ENCODE results near the gene INPP5K.

Gene INPP5K

GRCh38 chr17:1495265-1495989, 21.0 kb downstream of the INPP5K start:
- no peak overlapping the region for H3K4me3 ChIP-seq (ENCODE audit: low read depth, low read length)
- TF ChIP-seq MAX (IDR thresholded peaks at IDR 0.05; ENCODE audit: low read depth, low read length) (no peak), POLR2A (IDR thresholded peaks at IDR 0.05; ENCODE audit: extremely low read depth, insufficient read length) (no peak), CTCF (IDR thresholded peaks at IDR 0.05; ENCODE audit: low read depth, low read length) (no peak), MYC (IDR thresholded peaks at IDR 0.05; ENCODE audit: low read depth, low read length) (no peak)
- DNase-seq (ENCODE audit: low read depth), result no peak

- no peak for DNase-seq (ENCODE audit: low read depth)
- TF ChIP-seq POLR2A (IDR thresholded peaks at IDR 0.05; ENCODE audit: extremely low read depth, insufficient read length), result no peak
- TF ChIP-seq MYC (IDR thresholded peaks at IDR 0.05; ENCODE audit: low read depth, low read length), result no peak
- TF ChIP-seq CTCF (IDR thresholded peaks at IDR 0.05; ENCODE audit: low read depth, low read length), result no peak
- no peak for TF ChIP-seq MAX (IDR thresholded peaks at IDR 0.05; ENCODE audit: low read depth, low read length)
- no peak overlapping the region for H3K4me3 ChIP-seq (ENCODE audit: low read depth, low read length)
These were observed 21.6 kb downstream of the INPP5K start for GRCh38 chr17:1494736-1495253.

- no peak for DNase-seq (ENCODE audit: low read depth)
- H3K4me3 ChIP-seq (ENCODE audit: low read depth, low read length), result no peak overlapping the region
- no peak for TF ChIP-seq MAX (IDR thresholded peaks at IDR 0.05; ENCODE audit: low read depth, low read length)
- no peak for TF ChIP-seq MYC (IDR thresholded peaks at IDR 0.05; ENCODE audit: low read depth, low read length)
- TF ChIP-seq POLR2A (IDR thresholded peaks at IDR 0.05; ENCODE audit: extremely low read depth, insufficient read length), result no peak
- no peak for TF ChIP-seq CTCF (IDR thresholded peaks at IDR 0.05; ENCODE audit: low read depth, low read length)
These were observed 22.2 kb downstream of the INPP5K start for GRCh38 chr17:1494203-1494602.

- no peak overlapping the region for H3K4me3 ChIP-seq (ENCODE audit: low read depth, low read length)
- TF ChIP-seq POLR2A (IDR thresholded peaks at IDR 0.05; ENCODE audit: extremely low read depth, insufficient read length), result no peak
- no peak for TF ChIP-seq MAX (IDR thresholded peaks at IDR 0.05; ENCODE audit: low read depth, low read length)
- no peak for TF ChIP-seq CTCF (IDR thresholded peaks at IDR 0.05; ENCODE audit: low read depth, low read length)
- TF ChIP-seq MYC (IDR thresholded peaks at IDR 0.05; ENCODE audit: low read depth, low read length), result no peak
- DNase-seq (ENCODE audit: low read depth), result no peak
These were observed 23.0 kb downstream of the INPP5K start for GRCh38 chr17:1493291-1493980.

GRCh38 chr17:1492249-1493206, 23.9 kb downstream of the INPP5K start, which contains the start of gene MYO1C:
TSS of gene MYO1C (minus strand) at chr17:1492686. CDS start at chr17:1492487, 199 bp downstream.
- H3K4me3 ChIP-seq (ENCODE audit: low read depth, low read length), result no peak within 1 kb of the TSS
- no peak for DNase-seq (ENCODE audit: low read depth)
- no peak for TF ChIP-seq CTCF (IDR thresholded peaks at IDR 0.05; ENCODE audit: low read depth, low read length)
- TF ChIP-seq MYC (IDR thresholded peaks at IDR 0.05; ENCODE audit: low read depth, low read length), result no peak
- no peak for TF ChIP-seq MAX (IDR thresholded peaks at IDR 0.05; ENCODE audit: low read depth, low read length)
- TF ChIP-seq POLR2A (IDR thresholded peaks at IDR 0.05; ENCODE audit: extremely low read depth, insufficient read length), result no peak

Measured in NB4 (cell line).